Stimulated activated CD4-positive, alpha-beta T cell treated with anti-CD3 and anti-CD28 coated beads, Interleukin-4, amount 100 ng/mL, for 48 hours (primary cell): Measurements from ENCODE around the gene ZNF730.
"Not testable (repeated sequence)": the region's sequence is repeated elsewhere in the genome, so short reads cannot be mapped to it uniquely, and the experiment has no call there.

Experiments used
- DNase-seq, 2 donors: peaks; one replicate each; pipeline ENCODE4 v3.0.0-alpha.2; 2020; ENCODE audit warnings: low read depth in 2 of 2

The ZNF730 gene

GRCh38 chr19:23116802-23117571 is at the start of gene ZNF730:
Gene ZNF730 (plus strand): TSS chr19:23117025. CDS start chr19:23117174, 149 bp downstream.
- DNase-seq: peak; percentile 11 to 38

GRCh38 chr19:23070353-23071146 is 46.3 kb upstream of the ZNF730 start:
- peak in 1 of 2 donors; percentile 6 for DNase-seq

- no peak for DNase-seq
These were observed 45.7 kb upstream of the ZNF730 start for GRCh38 chr19:23071147-23071511.

- peak in 1 of 2 donors; percentile 0 for DNase-seq
These were observed 41.6 kb upstream of the ZNF730 start for GRCh38 chr19:23075031-23075733.

- DNase-seq: not testable (repeated sequence)
These were observed 39.0 kb upstream of the ZNF730 start for GRCh38 chr19:23077776-23078175.

- no peak for DNase-seq
These were observed 23.0 kb upstream of the ZNF730 start for GRCh38 chr19:23093832-23094231.

DNA sequence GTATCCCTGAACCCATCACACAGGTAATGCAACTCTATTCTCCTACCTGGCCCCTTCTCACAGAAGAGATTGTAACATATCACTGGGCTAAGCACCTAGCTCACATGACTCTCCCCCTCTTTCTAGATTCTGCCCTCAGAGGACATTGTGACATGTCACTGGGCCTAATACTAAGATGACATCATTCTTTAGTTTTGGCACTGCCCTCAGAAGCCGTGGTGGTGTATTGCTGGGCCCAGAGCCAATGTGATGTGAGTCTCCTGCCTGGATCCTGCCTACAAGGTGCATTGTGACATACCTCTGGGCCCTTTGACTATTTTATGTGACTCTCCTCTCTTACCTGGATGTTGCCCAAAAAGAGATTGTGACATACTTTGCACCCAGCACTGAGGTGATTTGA is 21.4 kb upstream of the ZNF730 start:
- DNase-seq: no peak

DNA sequence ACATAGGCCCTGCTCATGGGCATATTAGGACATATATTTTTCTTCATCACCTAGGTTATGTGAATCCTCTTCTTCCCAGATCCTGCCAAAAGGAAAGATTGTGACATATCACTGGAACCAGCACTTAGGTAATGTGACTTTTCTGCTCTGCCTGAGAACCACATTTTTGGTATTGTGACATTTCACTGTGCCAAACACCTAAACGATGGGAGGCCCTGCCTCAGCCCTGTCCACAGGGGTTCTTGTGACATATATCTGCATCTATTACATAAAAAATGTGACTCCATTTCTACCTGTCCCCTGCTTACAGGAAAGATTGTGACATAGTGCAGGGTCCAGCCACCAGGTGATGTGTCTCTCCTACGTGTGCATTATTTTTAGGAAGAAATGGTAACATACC is 18.5 kb upstream of the ZNF730 start:
- no peak for DNase-seq

GRCh38 chr19:23098988-23099387 is 17.8 kb upstream of the ZNF730 start:
- DNase-seq: no peak

- no peak for DNase-seq
These were observed 16.9 kb upstream of the ZNF730 start for GRCh38 chr19:23099966-23100365.

GRCh38 chr19:23101241-23101640 is 15.6 kb upstream of the ZNF730 start:
- DNase-seq: no peak

DNA sequence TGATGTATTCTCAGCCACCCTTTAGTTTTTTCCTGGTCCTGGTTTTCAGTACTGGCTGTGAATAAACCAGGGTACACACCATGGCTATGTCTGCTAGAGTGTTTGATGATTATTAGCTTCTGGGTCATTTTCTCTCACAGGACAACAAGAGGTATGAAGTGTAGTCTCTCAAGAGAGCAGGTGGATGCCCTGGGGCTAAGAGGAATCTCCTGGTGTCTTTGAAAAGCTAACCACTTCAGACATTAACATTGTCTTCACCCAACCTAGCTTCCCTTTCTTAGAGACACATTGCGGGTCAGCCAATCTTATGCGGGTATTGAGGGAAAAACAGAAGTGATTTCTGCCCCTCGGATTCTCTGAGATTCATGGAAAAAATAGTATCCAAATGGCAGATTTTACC is 1.6 kb downstream of the ZNF730 start:
- DNase-seq: no peak

- not testable (repeated sequence) for DNase-seq
These were observed 17.4 kb downstream of the ZNF730 start for GRCh38 chr19:23134211-23134610.

- no peak for DNase-seq
These were observed 29.0 kb downstream of the ZNF730 start for GRCh38 chr19:23145617-23146415.

GRCh38 chr19:23160766-23161165 is 43.9 kb downstream of the ZNF730 start:
- DNase-seq: no peak

DNA sequence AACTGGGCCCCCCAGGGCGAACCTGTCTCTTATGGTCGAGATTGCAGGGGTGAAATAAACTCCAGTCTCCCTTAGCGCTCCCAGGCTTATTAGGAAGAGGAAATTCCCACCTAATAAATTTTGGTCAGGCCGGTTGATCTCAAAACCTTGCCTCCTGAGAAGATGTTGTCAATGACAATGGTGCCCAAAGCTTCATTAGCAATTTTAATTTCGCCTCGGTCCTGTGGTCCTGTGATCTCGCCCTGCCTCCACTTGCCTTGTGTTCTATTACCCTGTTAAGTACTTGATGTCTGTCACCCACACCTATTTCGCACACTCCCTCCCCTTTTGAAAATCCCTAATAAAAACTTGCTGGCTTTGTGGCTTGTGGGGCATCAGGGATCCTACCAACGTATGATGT is 51.5 kb downstream of the ZNF730 start:
- not testable (repeated sequence) for DNase-seq

GRCh38 chr19:23183251-23183650 is 66.4 kb downstream of the ZNF730 start:
- DNase-seq: no peak

GRCh38 chr19:23190341-23190740 is 73.5 kb downstream of the ZNF730 start:
- DNase-seq: no peak
